HG03354 (cell line): ENCODE data around the gene DMRT3.

ENCODE experiments used
- ATAC-seq: cut with Tn5 transposase; IDR thresholded peaks from one replicate; pipeline ENCODE4 v1.9.1; 2021; ENCODE audit warnings: mild to moderate bottlenecking; ENCODE audit not compliant: unreplicated experiment, poor library complexity, severe bottlenecking

Gene DMRT3

GRCh38 chr9:969310-970150 is 6.9 kb upstream of the DMRT3 start:
- no peak for ATAC-seq

- ATAC-seq: no peak
Observed at GRCh38 chr9:970151-970996, 6.1 kb upstream of the DMRT3 start.

GRCh38 chr9:971901-972500 is 4.5 kb upstream of the DMRT3 start:
- ATAC-seq: no peak

- ATAC-seq: no peak
Observed at GRCh38 chr9:972501-973294, 3.8 kb upstream of the DMRT3 start.

GRCh38 chr9:973295-973834 is 3.1 kb upstream of the DMRT3 start:
- no peak for ATAC-seq

- ATAC-seq: no peak
Observed at GRCh38 chr9:974031-974995, 2.1 kb upstream of the DMRT3 start.

GRCh38 chr9:974996-975739 is 1.3 kb upstream of the DMRT3 start:
- ATAC-seq: no peak

GRCh38 chr9:975740-976257 is 656 bp upstream of the DMRT3 start:
- no peak for ATAC-seq

GRCh38 chr9:976943-977837 is 735 bp downstream of the DMRT3 start:
- ATAC-seq: no peak

- ATAC-seq: no peak
Observed at GRCh38 chr9:977838-978830, 1.7 kb downstream of the DMRT3 start.

- ATAC-seq: no peak
Observed at GRCh38 chr9:979983-980382, 3.5 kb downstream of the DMRT3 start.

GRCh38 chr9:980640-981039 is 4.2 kb downstream of the DMRT3 start:
- ATAC-seq: no peak

- ATAC-seq: no peak
Observed at GRCh38 chr9:981491-981898, 5.0 kb downstream of the DMRT3 start.

GRCh38 chr9:982394-983230 is 6.2 kb downstream of the DMRT3 start:
- no peak for ATAC-seq

- no peak for ATAC-seq
Observed at GRCh38 chr9:994005-994404, 17.6 kb downstream of the DMRT3 start.
